Jurkat, Clone E6-1 (cell line): ENCODE measurements around the gene B9D1.
"Not testable (repeated sequence)": the region's sequence is repeated elsewhere in the genome, so short reads cannot be mapped to it uniquely, and the experiment has no call there.

Experiments used
- DNase-seq: peaks from one replicate; pipeline ENCODE4 v3.0.0-alpha.2; 2011; ENCODE audit warnings: low read depth, low spot score
- H3K4me3 ChIP-seq: 2 replicates; pipeline ENCODE4 v1.5.1; 2011; ENCODE audit warnings: mild to moderate bottlenecking, low read length, control low read depth, moderate library complexity

The B9D1 gene

DNA sequence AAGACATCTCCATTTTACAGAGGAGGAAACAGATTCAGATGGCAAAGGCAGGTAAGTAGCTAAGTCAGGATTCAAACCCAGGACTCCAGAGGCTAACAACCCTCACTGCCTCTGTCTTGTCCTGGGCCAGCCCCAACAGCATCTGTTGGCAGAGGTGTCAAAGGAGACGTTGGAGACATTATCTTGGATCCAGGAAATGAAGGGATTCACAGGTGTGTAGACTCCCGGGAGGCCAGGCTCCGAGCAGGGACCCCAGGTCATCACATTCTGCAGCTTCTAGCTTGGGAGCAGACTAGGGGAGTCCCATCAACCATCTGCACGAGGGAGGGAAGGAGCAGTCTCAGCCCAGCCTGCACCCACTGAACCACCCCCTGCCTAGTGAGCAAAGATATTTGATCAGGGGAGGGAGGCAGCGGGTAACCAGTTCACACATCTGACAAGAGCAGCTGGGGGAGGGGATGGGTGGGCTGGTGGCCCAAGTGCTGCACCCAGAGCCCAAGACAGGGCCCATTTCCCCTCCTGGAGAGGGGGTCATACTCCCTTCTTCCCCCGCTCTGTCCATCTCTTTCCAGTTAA, 1.0 kb upstream of the B9D1 start:
- DNase-seq, result no peak
- H3K4me3 ChIP-seq, result no peak overlapping the region

DNA sequence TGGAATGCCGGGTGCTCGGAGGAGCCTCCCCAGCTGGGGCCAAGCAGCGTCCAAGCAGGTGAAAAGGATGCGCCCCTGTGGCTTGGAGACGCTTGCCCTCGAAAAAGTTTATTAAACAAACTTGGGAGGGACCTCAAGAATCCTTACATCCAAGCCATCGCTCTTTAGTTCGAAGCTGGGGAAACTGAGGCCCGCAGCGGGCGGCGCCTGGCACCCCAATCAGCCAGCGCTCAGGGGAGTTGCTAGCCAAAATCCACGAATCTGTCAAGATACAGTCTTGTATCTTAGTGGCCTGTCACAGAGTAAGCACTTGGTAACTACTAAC, 553 bp upstream of the B9D1 start:
- no peak for DNase-seq
- H3K4me3 ChIP-seq, result peak overlapping the region; percentile 63

DNA sequence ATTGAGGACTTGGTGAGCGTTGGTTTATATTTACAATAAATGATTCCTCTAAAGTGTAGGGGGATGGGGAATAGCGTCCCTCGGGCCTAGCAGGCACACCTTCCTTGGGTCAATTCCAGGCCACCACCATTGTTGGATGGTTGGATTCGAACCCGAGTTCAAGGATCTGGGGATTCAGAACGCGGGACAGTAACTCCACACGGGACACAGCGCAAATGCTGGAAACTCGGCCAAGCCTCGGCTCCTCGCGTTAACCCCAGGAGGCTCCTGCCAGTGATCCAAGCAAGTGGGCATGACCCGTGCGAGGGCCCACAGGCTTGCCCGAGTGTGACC, 613 bp downstream of the B9D1 start:
- DNase-seq, result no peak
- H3K4me3 ChIP-seq, result peak overlapping the region; percentile 63

DNA sequence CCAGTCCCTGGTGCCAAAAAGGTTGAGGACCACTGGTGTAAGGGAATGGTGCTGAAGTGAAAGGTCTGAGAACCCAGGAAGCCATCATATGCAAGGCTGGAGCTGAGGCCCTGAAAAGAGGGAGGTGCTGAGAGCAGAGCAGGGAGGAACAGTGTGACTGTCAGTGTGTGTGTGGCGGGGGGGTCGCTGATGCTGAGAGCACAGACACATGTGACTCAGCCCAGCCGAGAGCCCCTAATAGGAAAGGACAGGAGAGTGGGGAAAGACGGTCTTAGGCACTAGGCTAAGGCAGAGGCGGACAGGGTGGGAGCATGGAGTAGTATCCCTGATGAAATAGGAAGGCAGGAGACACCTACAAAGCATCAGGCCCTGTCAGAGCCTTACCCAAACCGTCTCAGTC, 1.2 kb downstream of the B9D1 start:
- DNase-seq, result no peak
- H3K4me3 ChIP-seq, result no peak overlapping the region

DNA sequence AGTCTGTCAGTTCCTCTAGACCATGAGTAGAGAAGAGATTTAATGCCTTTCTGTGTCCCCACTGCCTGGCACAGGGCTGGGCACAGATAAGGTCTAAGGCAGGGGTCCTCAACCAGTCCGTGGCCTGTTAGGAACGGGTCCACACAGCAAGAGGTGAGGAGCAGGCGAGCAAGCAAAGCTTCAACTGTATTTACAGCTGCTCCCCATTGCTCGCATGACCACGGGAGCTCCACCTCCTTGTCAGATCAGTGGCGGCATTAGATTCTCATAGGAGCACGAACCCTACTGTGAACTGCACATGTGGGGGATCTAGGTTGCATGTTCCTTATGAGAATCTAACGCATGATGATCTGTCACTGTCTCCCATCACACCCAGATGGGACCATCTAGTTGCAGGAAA, 1.8 kb downstream of the B9D1 start:
- no peak overlapping the region for H3K4me3 ChIP-seq
- no peak for DNase-seq

DNA sequence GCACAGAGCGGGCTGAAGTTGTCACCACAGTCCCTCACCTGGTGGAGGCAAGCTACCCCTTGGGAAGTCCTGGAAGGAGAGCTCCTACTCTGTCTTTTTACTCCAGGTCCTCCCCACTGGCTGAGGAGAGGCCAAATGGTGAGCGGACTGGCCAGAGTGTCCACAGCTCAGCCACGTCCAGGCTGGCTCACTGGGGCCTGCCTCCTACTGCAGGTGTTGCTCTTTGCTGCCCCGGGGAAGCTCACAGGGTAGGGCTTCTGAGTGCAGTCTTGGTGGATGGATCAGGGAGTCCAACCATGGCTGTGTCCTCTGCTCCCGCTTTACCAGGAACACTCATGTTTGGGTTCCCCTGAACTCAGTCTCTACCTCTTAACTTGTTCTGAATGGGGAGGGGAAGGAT, 2.7 kb downstream of the B9D1 start:
- no peak for DNase-seq
- no peak overlapping the region for H3K4me3 ChIP-seq

DNA sequence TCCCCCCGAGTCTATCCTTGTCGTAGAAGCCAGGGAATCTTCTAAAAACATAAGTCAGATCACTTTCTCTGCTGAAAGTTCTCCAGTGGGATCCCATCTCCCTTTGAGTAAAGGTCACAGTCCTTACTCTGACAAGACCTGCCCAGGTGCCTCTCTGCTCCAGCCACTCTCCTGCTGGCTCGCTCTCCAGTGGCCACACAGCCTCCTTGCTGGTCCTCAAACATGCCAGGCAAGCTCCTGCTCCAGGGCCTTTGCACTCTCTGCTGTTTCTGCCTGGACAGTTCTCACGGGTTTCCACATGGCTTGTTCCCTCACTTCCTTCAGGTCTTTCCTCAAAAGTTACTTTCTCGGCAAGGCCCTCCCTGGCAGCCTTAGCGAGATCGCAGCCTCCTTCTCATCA, 3.4 kb downstream of the B9D1 start:
- H3K4me3 ChIP-seq, result no peak overlapping the region
- DNase-seq, result no peak

DNA sequence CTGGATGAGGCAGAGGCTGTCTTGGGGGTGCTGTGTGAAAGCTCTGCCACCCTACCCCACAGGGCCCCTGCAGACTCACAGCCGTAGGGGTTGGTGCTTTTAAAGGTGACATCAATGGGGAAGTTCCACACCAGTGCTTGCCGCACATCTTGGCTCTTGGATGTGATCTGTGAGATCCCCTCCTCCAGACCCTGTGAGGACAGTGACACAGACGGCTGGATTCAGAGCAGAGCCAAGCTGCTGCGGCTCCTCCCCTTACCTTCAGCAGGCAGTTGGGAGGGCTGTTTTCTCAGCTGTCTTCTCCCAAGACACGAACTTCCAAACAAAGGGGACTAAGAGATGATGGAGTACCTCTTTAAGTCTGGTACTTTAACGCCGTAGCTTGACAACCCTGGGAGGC, 4.8 kb downstream of the B9D1 start:
- no peak overlapping the region for H3K4me3 ChIP-seq
- DNase-seq, result no peak

DNA sequence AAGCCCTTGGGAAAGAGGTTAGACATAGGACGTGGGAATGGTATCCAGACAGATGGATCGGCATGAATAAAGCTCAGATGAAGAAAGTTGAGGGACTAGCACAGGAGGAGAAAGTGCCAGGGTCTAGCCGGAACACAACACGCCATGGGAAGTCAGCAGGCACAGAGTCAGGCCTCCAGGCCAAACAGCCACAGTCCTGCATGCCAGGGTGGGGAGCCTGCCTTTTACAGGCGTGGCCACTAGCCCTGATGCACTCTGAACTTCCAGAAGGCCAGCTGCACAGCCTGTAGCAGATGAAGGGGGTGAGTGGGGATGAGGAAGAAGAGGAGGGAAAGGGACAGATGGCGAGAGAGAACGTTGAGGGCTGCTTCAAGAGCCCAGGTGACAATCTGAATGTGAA, 5.2 kb downstream of the B9D1 start:
- DNase-seq, result no peak
- no peak overlapping the region for H3K4me3 ChIP-seq

DNA sequence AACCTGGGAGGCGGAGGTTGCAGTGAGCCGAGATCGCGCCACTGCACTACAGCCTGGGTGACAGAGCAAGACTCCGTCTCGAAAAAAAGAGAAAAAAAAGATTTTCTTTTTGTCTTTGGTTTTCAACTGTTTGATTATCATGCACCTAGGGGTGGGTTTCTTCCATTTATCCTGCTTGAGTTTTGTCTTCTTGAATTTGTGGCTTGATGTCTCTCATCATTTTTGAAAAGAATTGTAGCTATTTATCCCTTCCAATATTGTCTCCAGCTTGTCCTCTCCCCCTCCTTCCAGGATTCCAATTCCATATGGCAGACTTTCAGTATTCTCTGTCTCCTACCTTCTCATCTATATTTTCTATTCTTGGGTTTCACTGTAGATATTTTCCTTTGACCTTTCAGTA, 7.8 kb downstream of the B9D1 start:
- no peak overlapping the region for H3K4me3 ChIP-seq
- DNase-seq, result no peak

DNA sequence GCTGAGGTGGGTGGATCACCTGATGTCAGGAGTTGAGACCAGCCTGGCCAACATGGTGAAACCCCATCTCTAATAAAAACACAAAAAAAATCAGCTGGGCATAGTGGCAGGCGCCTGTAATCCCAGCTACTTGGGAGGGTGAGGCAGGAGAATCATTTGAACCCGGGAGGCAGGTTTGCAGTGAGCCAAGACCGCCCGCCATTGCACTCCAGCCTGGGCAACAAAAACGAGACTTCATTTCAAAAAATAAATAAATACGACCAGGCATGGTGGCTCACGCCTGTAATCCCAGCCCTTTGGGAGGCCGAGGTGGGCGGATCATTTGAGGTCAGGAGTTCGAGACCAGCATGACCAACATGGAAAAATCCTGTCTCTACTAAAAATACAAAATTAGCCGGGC, 9.1 kb downstream of the B9D1 start:
- not testable (repeated sequence) for DNase-seq, H3K4me3 ChIP-seq

DNA sequence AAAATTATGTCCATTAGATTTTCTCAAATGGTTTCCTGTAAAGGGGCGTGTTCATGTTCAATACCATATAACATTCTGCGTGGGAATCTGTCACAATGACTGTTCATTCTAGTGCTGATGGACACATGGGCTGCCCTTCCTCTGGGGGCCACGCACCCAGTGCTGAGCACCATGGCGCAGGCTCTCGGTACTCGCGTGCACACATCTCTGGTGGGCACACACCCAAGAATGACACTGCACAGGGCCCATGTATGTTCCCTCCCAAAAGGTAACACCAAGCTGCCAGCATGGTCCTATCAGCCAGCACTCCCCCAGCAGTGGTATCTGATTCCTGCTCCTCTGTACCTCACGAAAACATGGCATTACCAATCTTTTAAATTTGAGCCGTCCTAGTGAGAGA, 13.7 kb downstream of the B9D1 start:
- H3K4me3 ChIP-seq, result no peak overlapping the region
- DNase-seq, result no peak

DNA sequence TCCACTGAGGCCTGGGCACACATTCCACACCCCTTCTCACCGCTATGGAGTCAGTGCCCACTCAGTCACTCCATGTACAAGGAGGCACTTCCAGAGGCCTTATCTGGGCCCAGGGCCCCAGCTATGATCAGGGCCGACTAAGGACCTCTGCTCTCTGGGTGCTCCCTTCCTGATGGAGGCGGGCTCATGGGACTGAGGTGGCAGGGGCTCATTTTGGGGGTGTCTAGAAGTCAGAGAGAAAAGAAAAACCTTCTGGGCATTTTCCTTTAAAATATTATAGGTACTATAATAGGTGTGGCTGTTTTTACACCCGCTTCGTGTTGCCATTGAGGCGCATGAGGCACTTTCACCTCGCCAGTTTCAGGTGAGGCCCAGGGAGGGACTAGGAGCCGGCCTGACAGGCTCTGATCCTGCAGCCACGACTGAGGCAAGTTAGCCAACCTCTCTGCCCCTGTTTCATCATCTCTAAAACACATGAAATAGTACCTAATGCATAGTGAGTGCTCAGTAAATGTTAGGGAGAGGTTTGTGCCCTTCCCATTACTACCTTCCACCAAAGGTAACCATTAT, 14.4 kb downstream of the B9D1 start:
- no peak for DNase-seq

DNA sequence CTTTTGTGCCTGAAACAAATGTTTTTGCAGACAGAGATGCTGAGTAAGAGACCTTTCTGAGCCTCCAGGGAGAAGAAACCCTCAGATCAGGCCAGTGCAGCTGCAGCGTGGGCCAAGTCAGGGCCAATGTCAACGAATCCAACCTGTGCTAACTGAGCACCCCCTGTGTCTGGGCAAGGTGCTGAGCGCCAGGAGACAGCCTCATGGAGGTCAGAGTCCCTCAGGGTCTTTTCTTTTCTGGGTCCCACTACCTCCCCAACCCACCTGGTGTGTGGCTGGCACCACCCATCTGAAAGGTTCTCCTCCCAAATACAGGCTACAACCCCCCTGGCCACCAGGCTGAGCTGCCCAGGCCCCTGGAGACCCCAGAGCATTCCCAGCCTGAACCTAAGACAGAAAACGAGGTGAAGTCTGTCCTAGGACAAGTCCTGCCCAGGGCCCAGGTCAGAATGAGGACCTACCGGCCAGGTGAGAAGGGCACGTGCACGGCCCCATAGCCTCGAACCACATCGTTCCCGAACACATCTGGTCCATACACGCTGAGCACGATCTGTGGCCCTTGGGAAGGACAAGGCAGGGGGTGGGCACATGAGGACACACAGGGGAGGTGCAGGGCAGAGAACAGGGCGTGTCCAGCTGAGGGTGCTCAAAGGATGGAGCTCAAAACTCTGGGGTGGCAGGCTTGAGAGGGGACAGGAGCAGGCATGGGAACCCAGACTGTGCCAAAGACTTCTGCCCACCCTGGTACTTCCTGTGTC, 15.0 kb downstream of the B9D1 start:
- DNase-seq, result no peak
- H3K4me3 ChIP-seq, result no peak overlapping the region

More for the DNA sequence above, 14.4 kb downstream of the B9D1 start:
- no peak overlapping the region for H3K4me3 ChIP-seq

DNA sequence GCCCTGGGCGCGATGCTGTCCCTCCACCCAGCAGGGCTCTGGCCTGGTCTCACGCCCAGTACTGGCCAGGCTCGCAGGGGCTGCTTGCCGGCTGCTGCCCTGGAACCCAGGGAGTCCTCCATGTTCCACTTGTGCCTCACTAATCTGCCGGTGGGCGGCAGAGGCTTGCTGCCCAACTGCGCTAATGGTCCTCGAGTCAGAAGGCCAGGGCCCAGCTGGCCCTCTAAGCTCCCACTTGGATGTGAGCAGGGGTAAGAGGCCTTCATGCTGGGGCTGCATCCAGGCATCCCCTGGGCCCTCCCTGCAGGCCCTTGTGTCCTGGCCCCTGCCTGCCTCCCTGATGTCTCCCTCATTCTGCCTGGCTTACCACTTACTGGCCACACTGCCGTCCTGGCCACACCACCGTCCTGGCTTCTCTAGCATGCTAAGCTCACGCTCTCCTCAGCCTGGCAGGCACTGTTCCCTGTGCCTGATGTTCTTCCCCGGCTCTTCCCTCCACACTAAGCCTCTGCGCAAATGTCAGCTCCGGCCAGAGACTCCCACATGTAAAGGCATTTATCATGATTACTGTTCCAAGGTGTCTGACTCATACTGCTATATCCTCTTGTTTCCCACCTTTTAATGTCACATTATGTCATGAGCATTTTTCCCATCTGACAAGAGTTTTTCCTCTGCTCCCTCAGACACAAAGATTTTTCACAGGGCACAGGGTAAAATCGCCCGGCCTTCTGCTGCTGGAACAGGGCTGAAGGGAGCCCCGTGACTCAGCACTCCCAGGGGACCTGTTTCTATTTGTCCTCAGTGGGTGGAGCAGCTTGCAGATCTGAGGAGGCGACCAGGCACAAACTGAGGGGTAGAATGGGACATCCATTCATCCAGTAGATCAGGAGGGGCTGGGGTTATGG, 15.9 kb downstream of the B9D1 start:
- no peak overlapping the region for H3K4me3 ChIP-seq
- DNase-seq, result no peak

DNA sequence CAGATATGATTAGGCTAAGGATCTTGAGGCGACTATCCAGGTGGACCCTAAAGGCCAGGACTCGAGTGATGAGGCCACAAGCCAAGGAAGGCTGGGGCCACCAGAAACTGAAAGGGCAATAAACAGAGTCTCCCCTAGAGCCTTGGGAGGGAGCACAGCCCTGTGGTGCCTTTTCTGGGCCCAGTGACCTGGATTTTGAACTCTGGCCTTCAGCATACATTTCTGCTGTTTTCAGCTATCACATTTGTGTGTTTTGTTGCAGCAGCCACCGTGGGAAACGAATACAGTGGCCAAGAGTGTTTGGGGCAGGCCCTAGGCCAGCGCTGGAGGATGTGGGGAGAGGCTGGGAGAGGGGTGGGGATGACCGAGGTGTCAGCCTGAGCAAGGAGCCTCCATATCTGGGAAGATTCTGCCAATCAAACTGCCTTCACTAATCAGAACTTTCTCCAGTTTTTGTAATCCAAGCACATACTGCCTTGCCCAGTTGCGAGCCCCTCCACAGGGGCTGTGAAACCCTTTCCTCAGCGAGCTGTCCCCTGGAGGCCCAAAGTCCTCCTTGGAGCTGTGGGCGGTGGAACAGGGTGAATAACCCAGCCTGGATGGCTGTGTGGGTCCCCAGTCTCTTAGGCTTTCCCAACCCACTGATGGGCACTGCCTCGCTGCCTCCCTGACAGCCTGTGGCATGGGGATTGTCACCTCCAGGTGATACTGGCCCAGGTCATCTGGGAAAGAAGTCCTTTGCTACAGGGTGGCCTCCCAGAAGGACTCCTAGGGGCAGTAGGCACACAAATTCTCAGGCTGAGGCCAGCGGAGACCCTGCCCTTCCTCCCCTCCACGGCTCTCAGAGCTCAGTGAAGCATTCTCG, 16.8 kb downstream of the B9D1 start:
- H3K4me3 ChIP-seq, result no peak overlapping the region
- DNase-seq, result no peak

DNA sequence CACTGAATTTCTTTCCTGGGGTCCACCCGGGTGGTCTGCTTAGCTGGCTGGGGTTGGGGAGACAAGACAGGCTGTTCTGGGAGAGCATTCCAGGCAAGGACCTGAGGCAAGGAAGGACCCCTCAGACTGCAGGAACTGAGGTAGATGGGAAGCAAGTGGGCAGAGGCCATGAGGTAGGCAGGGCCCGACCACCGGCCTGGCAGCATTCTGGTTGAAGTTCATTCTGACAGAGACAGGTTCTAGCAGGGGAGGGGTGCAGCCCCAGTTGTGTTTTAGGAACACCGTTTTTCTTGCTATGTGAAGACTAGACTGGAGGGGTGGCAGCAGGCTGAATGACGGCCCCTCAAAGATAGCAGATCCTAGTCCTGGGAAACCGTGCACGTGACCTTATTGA, 17.5 kb downstream of the B9D1 start:
- no peak overlapping the region for H3K4me3 ChIP-seq
- DNase-seq, result no peak

DNA sequence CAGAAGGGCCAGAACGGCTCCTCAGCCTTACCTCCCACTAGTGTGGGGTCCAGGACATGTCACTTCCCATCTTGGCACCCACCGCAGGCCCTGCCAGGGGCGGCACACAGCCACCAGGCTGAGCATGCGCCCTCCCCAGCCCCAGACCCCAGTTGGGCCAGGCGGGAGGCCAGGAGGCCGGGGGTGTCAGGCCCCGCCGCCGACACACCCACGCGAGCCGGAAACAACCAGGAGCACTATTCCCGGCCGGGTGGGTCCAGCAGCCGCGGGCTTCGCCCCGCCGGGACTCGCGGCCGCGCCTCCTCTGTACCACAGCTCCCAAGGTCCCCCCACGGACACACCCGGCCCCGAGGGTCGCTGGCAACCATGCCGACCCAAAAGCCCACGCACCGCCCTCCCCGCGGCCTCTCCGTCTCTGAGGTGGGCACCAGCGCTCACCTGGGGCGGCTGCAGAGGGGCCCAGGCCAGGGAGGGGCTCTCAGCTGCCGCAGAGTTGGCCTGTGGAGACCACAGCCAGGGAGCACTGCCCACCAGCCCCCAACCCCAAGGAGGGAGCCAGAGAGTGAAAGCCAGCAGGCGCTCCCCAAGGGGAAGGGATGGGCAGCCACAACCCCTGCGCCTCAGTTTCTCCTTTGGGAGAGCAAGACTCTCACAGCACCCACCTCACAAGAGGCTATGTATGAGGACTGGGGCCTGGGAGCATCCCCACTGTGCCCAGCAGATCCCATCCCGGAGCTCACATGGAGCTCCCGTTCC, 18.0 kb downstream of the B9D1 start:
- no peak overlapping the region for H3K4me3 ChIP-seq
- DNase-seq, result no peak
